SK-N-SH treated with all-trans-retinoic acid at 6 μM for 48 hours (cell line): Measurements from ENCODE around the gene B3GNT3.

ENCODE experiments used
- BACH2 ChIP-seq: fragments of 250-450 bp; sonication (Bioruptor Pico); IDR thresholded peaks from 2 replicates; pipeline ENCODE4 v1.9.0; 2021; ENCODE audit warnings: mild to moderate bottlenecking, borderline replicate concordance
- CREB5 ChIP-seq: fragments of 250-450 bp; sonication (Bioruptor Pico); IDR thresholded peaks from 2 replicates; pipeline ENCODE4 v1.5.1; 2020; ENCODE audit warnings: low read depth, mild to moderate bottlenecking, moderate library complexity
- CSRNP3 ChIP-seq: fragments of 250-450 bp; sonication (Bioruptor Pico); IDR thresholded peaks from 2 replicates; pipeline ENCODE4 v1.5.1; 2021; ENCODE audit warnings: mild to moderate bottlenecking, moderate library complexity
- ISL1 ChIP-seq: fragments of 250-450 bp; sonication (Bioruptor Pico); IDR thresholded peaks from 2 replicates; pipeline ENCODE4 v2.1.2; 2022; ENCODE audit warnings: mild to moderate bottlenecking, moderate library complexity
- PATZ1 ChIP-seq: fragments of 250-450 bp; sonication (Bioruptor Pico); IDR thresholded peaks from 2 replicates; pipeline ENCODE4 v1.8.0; 2020; ENCODE audit warnings: mild to moderate bottlenecking, moderate library complexity, borderline replicate concordance
- POU6F1 ChIP-seq: fragments of 250-450 bp; sonication (Bioruptor Pico); IDR thresholded peaks from 2 replicates; pipeline ENCODE4 v1.8.0; 2021; ENCODE audit warnings: low read depth, mild to moderate bottlenecking, moderate library complexity, borderline replicate concordance
- RARB ChIP-seq: fragments of 250-450 bp; sonication (Bioruptor Pico); IDR thresholded peaks from 2 replicates; pipeline ENCODE4 v1.8.0; 2021; ENCODE audit warnings: mild to moderate bottlenecking, moderate library complexity
- TCF4 ChIP-seq: fragments of 250-450 bp; sonication (Bioruptor Pico); IDR thresholded peaks from 2 replicates; pipeline ENCODE4 v1.8.0; 2021; ENCODE audit warnings: mild to moderate bottlenecking, moderate library complexity, borderline replicate concordance
- TOX ChIP-seq: fragments of 250-450 bp; sonication (Bioruptor Pico); IDR thresholded peaks from 2 replicates; pipeline ENCODE4 v1.8.0; 2021; ENCODE audit warnings: mild to moderate bottlenecking, moderate library complexity, borderline replicate concordance
- ZFP3 ChIP-seq: fragments of 250-450 bp; sonication (Bioruptor Pico); IDR thresholded peaks from 2 replicates; pipeline ENCODE4 v1.5.0; 2020; ENCODE audit warnings: mild to moderate bottlenecking, moderate library complexity
- ZFP30 ChIP-seq: fragments of 450-650 bp; formaldehyde crosslinking; IDR thresholded peaks from 2 replicates; pipeline ENCODE4 v1.5.0; 2022; ENCODE audit warnings: mild to moderate bottlenecking, moderate library complexity
- ZNF565 ChIP-seq: fragments of 450-650 bp; formaldehyde crosslinking; conservative IDR thresholded peaks from 2 replicates; pipeline ENCODE4 v1.5.0; 2020; ENCODE audit warnings: low read depth, mild to moderate bottlenecking, moderate library complexity

GRCh38 chr19:17796013-17796837, 1.3 kb downstream of the B3GNT3 start:
- TF ChIP-seq BACH2 (CRISPR knock-in tag), result no peak
- no peak for TF ChIP-seq ZFP3 (CRISPR knock-in tag)
- no peak for TF ChIP-seq RARB (CRISPR knock-in tag)
- TF ChIP-seq ZNF565 (CRISPR knock-in tag), result no peak
- no peak for TF ChIP-seq POU6F1
- TF ChIP-seq PATZ1 (CRISPR knock-in tag), result no peak
- no peak for TF ChIP-seq CREB5 (CRISPR knock-in tag)
- no peak for TF ChIP-seq TOX (CRISPR knock-in tag)
- TF ChIP-seq ZFP30 (CRISPR knock-in tag), result no peak
- TF ChIP-seq CSRNP3 (CRISPR knock-in tag), result no peak
- TF ChIP-seq TCF4 (CRISPR knock-in tag), result no peak
- no peak for TF ChIP-seq ISL1 (CRISPR knock-in tag)
